NCI-H146 treated with DMSO at 0.1 percent for 48 hours (cell line): ENCODE results near the gene BMP3.

Source experiments
- DNase-seq: peaks from one replicate; lab custom pipeline; 2025; ENCODE audit not compliant: unreplicated experiment; lab: John Stamatoyannopoulos, UW

BMP3 gene

DNA sequence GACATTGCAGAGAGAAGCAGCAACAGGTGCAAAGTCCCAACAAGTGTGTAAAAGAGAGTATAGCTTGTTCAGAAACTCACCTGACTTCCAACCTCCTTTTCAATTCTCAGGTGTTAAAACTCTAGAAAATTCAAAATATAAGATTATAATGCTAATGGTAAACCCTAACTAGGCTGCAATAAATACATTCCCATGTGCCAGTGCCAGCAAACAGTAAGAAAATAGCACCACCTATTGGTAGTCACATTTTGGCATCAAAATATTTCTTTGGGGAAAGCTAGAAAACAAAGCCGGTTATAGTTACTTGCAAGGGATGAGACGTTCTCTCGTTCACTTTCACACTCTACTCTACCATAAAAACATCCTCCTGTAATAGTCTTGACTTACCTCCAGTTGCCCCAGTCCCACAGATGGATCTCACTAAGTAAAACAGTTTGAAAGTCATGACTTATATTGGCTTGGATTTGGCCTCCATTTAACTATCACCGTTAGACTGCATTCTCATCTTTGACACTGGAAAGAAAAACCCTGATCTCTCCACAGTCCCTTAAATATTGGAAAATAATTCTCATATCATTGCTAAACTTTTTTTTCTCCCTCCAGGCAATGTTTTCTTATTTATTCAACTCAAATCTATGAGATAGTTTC is 9.6 kb downstream of the BMP3 start:
- peak; percentile 11 for DNase-seq

DNA sequence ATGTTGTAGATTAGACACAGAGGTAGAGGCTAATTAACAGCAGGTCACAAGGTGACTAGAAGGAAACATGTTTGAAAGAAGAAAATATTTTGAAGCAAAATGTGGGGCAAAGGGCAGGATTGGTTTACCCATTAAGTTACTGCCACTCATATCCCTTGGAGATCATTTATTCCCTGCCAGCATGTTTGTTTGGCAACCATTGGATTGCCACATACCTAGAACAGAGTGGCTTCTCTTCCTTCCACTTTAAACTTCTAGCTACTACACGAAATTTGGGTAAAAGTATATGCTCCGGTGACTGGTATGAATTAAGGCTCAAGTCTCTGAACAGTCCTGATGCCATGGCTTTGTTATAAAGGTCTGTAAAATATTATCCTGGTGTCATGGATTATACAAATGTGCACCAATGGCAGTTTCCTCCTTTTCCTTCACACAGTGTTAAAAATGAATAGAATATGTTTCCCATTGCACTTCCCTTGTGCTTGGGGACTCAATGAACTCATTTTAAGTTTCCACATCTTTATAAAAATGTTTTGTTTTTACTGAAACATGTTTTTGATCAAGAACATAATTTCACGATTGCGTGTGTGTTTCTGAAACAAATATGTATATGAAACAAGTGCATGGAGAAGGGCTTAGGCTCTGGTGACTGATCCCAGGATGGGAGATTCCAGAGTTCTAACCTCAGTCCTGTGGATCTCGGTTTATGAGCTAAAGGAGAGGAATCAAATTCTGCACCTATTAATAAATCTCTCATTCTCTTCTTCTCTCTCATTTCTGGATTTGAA is 12.3 kb downstream of the BMP3 start:
- DNase-seq: no peak

DNA sequence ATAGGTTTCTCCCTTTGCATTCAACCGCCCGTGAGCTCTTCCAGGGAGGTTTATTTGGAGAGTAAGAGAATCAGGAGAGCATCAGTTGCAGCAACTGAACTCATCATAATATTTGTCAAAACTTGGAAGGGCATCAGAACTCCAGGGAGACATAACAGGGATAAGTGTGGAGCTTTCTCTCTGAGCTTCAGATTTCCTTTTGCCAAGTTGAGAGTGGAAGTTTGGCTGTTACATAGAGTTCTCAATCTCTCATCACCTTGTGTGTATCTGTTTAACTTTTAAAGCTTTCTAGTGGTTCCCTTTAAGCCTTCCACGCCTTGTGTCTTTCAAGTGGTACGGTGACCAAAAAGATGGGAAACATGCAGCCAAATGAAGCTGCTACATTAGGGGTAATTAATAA is 18.8 kb downstream of the BMP3 start:
- DNase-seq: no peak

DNA sequence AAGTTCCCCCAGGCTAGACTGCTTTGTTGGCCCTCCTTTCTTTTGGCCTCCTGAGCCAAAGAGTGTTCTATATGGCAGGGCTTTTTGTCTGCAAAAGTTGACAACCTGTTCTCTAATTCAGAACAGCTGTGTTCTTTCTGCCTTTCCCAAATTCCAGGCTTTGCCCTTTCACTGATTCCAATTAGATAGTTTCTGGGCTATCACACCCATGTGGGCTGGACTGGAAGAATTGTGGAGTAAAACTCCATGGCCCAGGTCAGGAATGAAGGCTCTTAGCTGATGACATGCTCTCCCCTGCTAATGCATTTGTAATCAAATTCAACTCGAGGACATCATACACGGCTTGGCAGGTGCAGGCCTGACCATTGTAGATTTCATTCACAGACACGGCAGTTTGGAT is 19.4 kb downstream of the BMP3 start:
- no peak for DNase-seq

DNA sequence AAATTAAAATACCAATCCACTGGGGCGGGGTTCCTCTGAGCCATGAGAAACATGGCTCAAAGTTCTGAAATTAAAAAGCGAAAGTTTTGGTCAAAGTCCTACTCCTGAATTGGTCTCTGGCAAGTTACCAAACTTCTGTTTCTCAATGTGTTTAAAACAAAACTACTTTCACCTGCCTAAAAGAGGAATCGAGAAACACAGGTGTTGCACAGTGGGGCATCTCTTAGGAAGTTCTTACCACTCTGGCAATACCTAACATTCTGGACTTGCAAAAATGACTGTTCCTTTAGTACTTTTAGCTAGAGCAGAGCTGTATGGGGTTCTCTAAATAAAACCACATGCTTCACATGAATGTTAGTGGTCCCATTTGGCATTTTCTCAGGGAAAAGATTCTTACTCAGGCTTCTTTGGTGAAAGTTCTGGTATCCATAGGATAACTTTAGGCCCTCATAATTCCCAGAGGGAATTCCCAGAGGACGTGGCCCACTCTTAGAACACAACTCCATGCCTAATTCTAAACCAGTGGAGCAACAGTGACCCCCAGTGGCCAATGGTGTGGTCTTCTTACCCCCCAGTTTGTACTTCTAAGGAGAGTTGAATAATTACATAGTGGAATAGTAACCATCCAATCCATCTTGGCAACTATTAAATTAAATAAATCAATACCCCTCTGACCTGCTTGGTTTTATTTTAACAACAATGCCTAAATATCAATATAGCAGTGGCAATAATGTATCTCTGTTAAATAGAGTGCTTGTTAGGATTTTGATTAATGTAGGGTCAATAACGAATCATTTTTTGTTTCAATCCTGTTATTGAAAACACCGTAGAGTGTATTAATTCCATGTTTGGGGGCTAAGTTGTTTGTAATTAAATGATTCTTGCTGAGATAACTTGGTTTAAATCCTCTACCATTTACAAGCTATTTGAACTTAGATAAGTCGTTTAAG is 21.9 kb downstream of the BMP3 start:
- peak; percentile 41 for DNase-seq

DNA sequence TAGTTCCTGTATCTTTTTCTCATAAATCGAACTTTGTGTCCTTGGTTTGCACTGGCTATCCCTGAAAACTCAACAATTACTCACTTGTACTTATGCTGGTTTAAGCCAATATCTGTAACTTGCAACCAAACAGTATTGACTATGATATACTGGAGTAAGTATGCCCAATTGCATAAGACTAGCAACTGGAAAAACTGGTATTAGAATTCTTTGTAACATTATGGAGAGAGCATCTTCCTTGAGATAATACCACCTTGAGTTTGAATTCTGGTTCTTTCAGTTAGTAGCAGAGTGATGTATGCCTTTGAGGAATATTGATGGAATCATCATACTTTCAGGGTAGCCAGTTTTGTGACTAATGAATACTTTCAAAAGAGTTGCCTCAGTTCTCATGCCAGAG is 28.1 kb downstream of the BMP3 start:
- DNase-seq: no peak

DNA sequence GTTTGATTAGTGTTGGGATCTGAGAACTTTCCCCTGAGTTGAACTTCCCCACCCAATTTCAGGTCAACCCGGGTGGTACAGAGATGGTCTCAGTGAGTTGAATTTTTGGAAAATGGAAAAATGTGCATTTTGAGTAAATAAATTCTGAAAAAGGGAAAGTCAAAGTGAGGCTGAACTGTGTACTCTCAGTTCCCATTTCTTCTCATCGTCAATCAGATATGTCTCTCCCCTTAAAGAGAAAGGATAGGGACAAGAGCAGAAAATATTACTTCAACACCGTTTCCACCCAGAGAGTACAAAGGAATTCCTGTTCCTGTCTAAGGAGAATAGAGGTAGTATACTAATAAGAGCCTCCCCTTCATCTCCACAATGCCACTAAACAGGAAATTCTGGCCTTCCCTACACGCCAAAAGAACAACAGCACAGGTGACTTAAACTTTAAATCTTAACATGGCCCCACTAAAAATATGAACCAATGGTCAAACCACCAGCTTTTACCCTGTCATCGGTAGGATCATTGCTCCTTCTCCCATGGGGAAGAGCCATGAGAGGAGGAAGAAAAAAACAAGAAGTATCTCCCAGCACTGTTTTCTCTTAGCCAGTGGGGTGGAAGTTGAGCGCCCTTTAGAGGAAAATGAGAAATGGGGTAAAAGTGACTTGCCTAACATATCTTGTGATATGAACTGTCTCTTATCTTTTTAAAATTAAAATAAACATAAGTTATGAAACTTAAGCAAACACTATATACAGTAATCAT is 30.3 kb downstream of the BMP3 start:
- DNase-seq: no peak

DNA sequence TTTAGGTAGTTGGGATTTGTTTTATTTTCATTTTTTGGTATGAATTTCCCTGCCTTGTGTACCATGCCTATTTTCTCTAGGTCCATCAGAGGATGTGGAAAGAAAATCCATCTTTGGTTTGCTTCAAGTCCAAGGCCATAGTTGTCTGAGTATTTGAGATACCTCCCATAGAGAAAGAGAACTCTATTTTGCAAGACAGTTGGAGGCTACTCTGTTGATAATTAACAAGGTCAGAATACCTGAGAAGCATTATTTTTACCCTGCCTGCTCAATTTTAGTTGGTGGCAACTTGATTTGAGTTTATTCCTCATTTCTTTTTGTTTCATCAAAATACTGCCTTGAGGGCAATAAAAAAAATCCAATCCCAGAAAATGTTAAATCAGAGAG is 30.8 kb downstream of the BMP3 start:
- DNase-seq: no peak

DNA sequence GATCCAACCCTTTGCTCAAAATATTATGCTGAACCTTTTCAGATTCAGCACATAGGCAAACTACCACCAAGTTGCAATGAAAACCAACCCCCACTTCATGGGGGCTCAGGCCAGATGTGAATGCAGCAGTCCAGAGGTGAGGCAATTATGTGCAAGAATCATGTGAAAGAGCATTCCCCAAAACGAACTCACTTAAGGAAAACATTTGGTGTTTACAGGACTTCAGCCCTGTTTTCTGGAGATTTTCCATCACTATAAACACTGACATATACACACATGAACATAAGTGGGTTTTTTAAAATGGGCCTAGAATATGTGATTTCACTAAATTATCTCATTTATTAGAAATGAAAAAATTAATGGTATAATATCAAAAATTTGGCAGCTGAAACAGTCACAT is 31.5 kb downstream of the BMP3 start:
- DNase-seq: no peak

DNA sequence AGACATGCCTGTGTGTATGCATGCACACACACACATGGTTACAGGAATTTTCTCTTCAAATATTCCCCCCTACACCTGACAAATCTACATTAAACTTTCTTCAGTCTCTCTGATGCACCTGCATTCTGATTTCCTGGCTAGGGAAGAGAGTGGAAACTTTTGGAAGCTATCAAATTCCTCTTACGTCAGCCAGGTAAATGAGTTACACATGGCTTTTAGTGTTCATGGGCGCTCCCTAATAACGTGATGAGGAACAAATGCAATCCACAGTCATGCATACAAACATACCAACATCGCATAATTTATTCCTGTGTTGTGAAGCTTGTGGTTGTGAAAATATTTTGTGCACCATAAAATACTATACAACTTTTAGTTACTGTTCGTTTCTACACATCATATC is 34.9 kb downstream of the BMP3 start:
- DNase-seq: no peak

DNA sequence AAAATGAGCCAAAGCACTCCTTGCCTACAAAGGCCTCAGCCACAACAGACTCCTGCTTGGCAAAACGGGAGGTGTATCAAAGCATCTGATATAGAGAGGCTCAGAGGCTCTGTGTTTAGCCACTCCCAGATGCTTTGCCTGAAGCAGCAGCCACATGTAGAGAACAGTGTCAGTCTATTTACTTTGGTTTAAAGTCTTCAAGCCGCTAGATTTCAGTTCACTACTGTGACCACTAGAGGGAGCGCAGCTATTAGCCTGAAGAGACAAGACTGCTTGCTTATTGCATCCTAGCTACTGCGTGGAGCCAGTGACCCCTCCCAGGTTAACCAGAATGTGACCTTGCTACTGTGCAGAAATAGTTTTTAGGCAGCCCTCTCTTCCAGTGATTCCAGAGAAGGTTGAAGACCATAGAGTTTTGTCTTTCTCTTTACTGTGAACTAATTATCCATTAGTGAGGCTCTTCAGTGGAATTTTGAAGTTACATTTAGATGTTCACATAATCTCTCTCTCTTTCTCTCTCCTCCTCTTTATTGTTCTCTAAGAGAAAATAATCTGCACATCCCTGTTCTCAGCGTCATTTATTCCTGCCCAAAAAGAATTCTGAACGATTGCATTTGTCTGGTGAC is 39.3 kb downstream of the BMP3 start:
- DNase-seq: peak; percentile 93

DNA sequence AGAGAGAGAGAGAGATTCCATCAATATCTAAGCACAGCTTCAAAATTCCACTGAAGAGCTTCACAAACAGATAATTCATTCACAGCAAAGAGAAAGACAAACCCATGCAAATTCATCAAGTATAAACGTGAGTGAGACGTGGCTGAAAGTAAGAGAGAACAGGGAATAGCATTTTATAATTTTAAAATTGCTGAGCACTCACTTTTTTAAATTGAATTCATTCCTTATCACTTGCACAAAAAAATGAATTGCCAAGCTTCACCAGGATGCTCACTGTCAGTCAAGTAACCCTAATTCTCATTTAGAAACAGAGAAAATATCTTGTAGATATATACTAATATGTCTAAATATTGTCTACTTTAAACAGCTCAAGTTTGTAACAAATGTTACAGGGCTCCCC is 40.5 kb downstream of the BMP3 start:
- DNase-seq: no peak

DNA sequence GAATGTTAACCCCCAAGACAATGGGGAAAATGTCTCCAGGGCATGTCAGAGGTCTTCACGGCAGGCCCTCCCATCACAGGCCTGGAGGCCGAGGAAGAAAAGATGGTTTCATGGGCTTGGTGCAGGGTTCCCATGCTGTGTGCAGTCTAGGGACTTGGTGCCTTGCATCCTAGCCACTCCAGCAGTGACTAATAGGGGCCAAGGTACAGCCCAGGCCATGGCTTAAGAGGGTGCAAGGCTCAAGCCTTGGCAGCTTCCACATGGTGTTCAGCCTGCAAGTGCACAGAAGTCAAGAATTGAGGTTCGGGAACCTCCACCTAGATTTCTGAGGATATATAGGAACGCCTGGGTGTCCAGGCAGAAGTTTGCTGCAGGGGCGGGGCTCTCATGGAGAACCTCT is 50.6 kb downstream of the BMP3 start:
- DNase-seq: no peak

DNA sequence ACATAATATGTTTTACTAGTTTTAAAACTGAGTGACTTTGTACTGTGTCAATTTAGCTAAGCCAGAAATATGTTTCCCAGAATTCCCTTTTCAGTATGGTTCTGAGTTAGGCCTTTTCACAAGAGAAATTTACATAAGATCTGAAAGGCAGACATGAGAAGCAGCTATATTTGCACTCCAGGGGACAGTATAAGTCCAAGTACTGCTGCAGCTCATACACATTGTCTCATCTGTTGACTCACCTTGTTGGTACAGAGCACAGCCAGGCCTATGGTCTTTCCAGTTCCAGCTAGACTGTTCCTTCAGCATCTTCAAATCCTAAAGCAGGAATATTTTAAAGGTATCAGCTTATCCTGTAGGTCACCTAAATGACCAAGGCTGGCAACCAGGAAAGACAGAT is 53.5 kb downstream of the BMP3 start:
- peak; percentile 9 for DNase-seq

DNA sequence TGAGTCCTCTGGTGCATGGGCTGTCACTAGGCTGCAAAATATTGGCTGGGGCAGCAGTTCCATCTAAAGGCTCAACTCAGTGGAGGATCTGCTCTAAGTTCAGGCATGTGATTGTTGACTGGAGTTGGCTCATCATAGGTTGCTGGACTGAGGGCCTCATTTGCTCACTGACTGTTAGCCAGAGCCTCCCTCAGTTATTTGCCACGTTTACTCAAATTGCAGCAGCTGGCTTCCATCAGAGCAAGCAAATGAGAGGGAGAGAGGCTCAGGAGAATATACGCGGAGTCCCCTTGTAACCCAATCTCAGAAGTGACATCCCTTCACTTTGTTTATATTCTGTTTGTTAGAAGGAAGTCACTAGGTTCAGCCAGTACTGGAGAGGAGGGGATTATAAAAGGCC is 54.1 kb downstream of the BMP3 start:
- no peak for DNase-seq

DNA sequence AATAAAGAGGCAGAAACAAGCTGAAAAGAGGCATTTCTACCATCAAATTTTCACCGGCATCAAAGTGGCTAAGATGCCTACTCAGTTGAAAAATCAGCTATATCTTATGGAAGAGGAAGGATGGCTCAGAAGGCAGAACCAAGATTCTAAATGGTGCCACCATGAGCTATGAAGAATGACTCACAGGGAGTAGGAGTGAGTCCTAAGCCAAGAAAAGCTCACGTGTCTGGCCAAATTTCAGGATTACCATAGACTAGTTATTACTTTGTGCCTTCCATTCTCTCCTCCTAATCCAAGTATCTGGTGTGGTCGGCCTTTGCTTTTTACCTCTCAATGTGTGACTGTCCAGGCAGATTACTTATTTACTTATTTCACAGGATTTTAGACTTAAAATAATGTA is 54.8 kb downstream of the BMP3 start:
- DNase-seq: no peak

DNA sequence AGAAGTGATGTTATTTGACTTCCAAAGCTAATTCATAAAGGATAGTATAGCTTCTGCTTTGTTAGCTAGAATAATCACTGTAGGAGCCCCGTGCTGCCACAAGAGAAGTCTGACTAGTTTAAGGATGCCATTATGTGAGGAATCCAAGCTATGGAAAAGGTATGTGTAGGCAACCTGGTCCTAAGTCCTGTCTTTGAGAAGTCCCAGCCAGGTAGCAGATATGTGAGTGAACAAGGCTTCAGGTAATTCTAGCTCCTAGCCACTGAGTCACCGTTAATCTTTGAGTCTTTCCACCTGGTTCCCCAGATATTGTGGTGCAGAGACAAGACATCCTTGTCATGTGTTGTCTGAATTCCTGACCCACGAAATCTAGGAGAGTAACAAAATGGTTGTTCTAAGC is 55.5 kb downstream of the BMP3 start:
- DNase-seq: no peak

DNA sequence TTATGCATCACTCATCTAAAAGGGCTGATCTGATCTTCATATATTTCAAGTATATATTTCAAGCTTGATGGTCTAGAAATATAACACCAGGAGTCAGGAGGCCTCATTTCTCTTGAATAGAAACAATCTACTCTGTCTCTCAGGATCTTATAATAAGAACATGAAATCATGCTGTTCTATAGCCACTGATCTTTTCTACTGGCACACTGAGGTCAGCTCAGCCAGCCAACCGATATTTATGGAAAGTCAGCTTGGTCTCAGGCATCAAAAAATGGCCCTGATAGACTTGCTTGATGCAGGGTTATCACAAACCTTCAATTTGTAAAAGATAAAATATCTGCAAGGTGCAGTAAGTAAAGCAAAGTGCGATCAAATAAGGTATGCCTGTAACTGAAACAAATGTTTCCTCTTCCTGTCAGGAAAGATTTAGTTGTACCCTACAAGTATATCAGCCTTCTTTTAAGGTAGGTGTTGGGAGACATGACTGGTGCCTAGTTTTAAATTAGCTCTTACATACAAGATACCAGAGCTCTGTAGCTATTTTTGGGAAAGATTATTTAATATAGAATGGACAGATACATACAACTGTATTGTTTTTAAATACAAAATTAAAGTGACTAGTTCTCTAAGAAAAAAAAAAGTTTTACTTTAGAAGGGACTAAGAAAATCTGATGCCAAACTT is 63.4 kb downstream of the BMP3 start:
- no peak for DNase-seq

DNA sequence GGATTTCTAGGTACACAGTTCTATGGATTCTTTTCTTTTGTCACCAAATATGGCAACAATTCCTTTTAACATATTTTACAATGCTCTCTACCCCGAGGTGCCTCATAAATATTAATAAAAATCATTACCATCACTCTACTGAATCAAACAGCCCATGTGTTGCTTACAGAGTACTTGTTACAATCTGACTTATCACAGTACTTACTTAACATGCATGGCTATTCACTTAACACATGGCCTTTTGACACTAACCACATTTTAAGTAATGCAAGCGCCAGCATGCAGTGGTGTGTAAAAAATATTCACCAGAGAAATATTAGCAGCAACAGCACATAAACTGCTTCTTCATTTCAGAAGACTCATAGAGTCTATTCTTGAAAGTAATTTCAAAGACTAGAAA is 64.9 kb downstream of the BMP3 start:
- DNase-seq: no peak

DNA sequence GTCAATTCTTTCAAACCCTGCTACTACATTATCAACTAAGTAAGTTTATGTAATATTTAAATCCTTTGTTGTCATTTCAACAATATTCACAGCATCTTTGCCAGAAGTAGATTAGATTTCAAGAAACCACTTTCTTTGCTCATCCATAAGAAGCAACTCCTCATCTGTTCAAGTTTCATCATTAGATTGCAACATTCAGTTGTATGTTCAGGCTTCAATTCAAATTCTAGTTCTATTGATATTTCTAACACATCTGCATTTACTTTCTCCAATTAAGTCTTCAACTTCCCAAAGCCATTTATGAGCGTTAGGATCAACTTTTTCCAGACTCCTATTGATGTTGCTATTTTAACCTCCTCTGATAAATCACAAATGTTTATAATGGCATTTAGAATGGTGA is 66.1 kb downstream of the BMP3 start:
- no peak for DNase-seq
